CD4-positive, alpha-beta T cell (primary cell): ENCODE measurements around the gene CYTH3. TPM values are rescaled to one million over a fixed set of nuclear protein-coding genes. Genes with fewer than 3 reads are reported as not detected.

Experiments used
- ATAC-seq: fragments of 200-7000 bp; cut with Tn5 transposase; one replicate; pipeline ENCODE4 v1.10.0; 2022; ENCODE audit warnings: mild to moderate bottlenecking; ENCODE audit not compliant: poor library complexity
- CTCF ChIA-PET: fragments of 350-600 bp; sonication (Branson Sonifier 250); formaldehyde crosslinking; loops from one replicate; lab custom pipeline; 2021; ENCODE audit warnings: antibody characterized with exemption, inconsistent platforms; lab: Charles Lee
- POLR2A ChIA-PET: fragments of 350-600 bp; sonication (Branson Sonifier 250); formaldehyde crosslinking; loops from one replicate; lab custom pipeline; 2021; ENCODE audit warnings: antibody characterized with exemption, inconsistent platforms; lab: Charles Lee
- DNase-seq, 14 experiments: peaks; one replicate each; pipeline ENCODE4 v3.0.0-alpha.2; 2013 to 2020; ENCODE audit warnings: mixed read lengths in 2 of 14
- H3K27ac ChIP-seq, 2 donors: one replicate each; pipeline versions ENCODE4 v1.5.1 to v1.7.0; 2013; ENCODE audit warnings: low read length in 2 of 2, low read depth in 1 of 2, mild to moderate bottlenecking in 1 of 2
- H3K27me3 ChIP-seq, 2 experiments: 1 replicate in 1 of 2; 2 replicates in 1 of 2; pipeline versions ENCODE4 v1.6.1 to v1.7.0; 2013; ENCODE audit warnings: low read length in 2 of 2, control low read depth in 1 of 2, mild to moderate bottlenecking in 1 of 2, moderate library complexity in 1 of 2; ENCODE audit not compliant: insufficient read depth in 2 of 2, control insufficient read depth in 1 of 2
- H3K36me3 ChIP-seq: one replicate; pipeline ENCODE4 v1.6.1; 2013; ENCODE audit warnings: low read length, control low read depth; ENCODE audit not compliant: insufficient read depth
- H3K4me1 ChIP-seq: one replicate; pipeline ENCODE4 v1.6.1; 2013; ENCODE audit warnings: low read length, control low read depth; ENCODE audit not compliant: insufficient read depth
- H3K4me3 ChIP-seq: one replicate; pipeline ENCODE4 v1.5.1; 2013; ENCODE audit warnings: mild to moderate bottlenecking, low read length, moderate library complexity
- H3K9me3 ChIP-seq, 2 experiments: 1 replicate in 1 of 2; 2 replicates in 1 of 2; pipeline versions ENCODE4 v1.6.1 to v1.7.0; 2013; ENCODE audit warnings: low read length in 2 of 2, mild to moderate bottlenecking in 2 of 2, control low read depth in 1 of 2, moderate library complexity in 1 of 2; ENCODE audit not compliant: control insufficient read depth in 1 of 2, insufficient read depth in 1 of 2
- H3K27ac Mint-ChIP-seq: one replicate; pipeline ENCODE4 v1.8.0; 2020; ENCODE audit warnings: mixed read lengths
- H3K27me3 Mint-ChIP-seq: one replicate; pipeline ENCODE4 v1.8.0; 2021; ENCODE audit warnings: mixed read lengths
- H3K36me3 Mint-ChIP-seq: one replicate; pipeline ENCODE4 v1.8.0; 2021; ENCODE audit warnings: low read depth, mixed read lengths
- H3K4me1 Mint-ChIP-seq: one replicate; pipeline ENCODE4 v1.8.0; 2021; ENCODE audit warnings: low read depth, mixed read lengths
- H3K4me3 Mint-ChIP-seq: one replicate; pipeline ENCODE4 v1.8.0; 2020; ENCODE audit warnings: mild to moderate bottlenecking, mixed read lengths
- H3K9me3 Mint-ChIP-seq: one replicate; pipeline ENCODE4 v1.8.0; 2020; ENCODE audit warnings: mixed read lengths
- CTCF ChIP-seq: fragments of 200-600 bp; IDR thresholded peaks from one replicate; pipeline ENCODE4 v1.8.0; 2022; ENCODE audit warnings: antibody characterized with exemption, mild to moderate bottlenecking
- intact Hi-C, 2 experiments: fragments of 100-400 bp; cut with DNase I in 1 of 2; cut with micrococcal nuclease in 1 of 2; formaldehyde crosslinking; loops; one replicate each; pipeline versions ENCODE4 v1.15.1 to v1.9.0; 2023 to 2025; cut with DNase I, micrococcal nuclease
- total RNA-seq, 174 experiments: library from RNA in 2 of 174; stranded (reverse) in 2 of 174; gene quantifications; one replicate each; pipeline ENCODE4 v1.2.3 and lab custom pipeline; 2021 to 2026

The CYTH3 gene
- total RNA-seq, 2 experiments from 2014 or later, result 7.6 to 9.1 TPM

GRCh38 chr7:6256109-6256483 is 16.3 kb downstream of the CYTH3 start:
- H3K27me3 ChIP-seq, result no peaks in the 10 kb centered on the region
- no peaks in the 10 kb centered on the region for H3K27me3 Mint-ChIP-seq
- H3K27ac Mint-ChIP-seq, result no peak overlapping the region
- no peak overlapping the region for H3K4me3 ChIP-seq
- no peaks in the 10 kb centered on the region for H3K9me3 Mint-ChIP-seq
- ChIA-PET CTCF (no interaction called here), POLR2A (no interaction called here)
- H3K36me3 ChIP-seq, result no peaks in the 10 kb centered on the region
- H3K4me1 Mint-ChIP-seq, result peaks cover 47% of the 10 kb centered on the region
- DNase-seq, result no peak
- intact Hi-C loops, result no loop called here
- no peak overlapping the region for H3K27ac ChIP-seq
- no peak for TF ChIP-seq CTCF
- no peaks in the 10 kb centered on the region for H3K9me3 ChIP-seq
- no peak for ATAC-seq
- no peak overlapping the region for H3K4me3 Mint-ChIP-seq
- H3K4me1 ChIP-seq, result peaks cover 25% of the 10 kb centered on the region
- no peaks in the 10 kb centered on the region for H3K36me3 Mint-ChIP-seq

GRCh38 chr7:6254866-6255265 is 17.6 kb downstream of the CYTH3 start:
- Mint-ChIP-seq H3K27ac (no peak overlapping the region), H3K4me3 (no peak overlapping the region), H3K4me1 (peaks cover 39% of the 10 kb centered on the region), H3K36me3 (no peaks in the 10 kb centered on the region), H3K27me3 (no peaks in the 10 kb centered on the region), H3K9me3 (no peaks in the 10 kb centered on the region)
- intact Hi-C loops, result no loop called here
- peaks cover 21% of the 10 kb centered on the region for H3K4me1 ChIP-seq
- no peaks in the 10 kb centered on the region for H3K36me3 ChIP-seq
- POLR2A ChIA-PET, result no interaction called here
- H3K9me3 ChIP-seq, result no peaks in the 10 kb centered on the region
- no peak overlapping the region for H3K27ac ChIP-seq
- no peaks in the 10 kb centered on the region for H3K27me3 ChIP-seq
- ATAC-seq (no peak), DNase-seq (no peak)
- no peak for TF ChIP-seq CTCF
- CTCF ChIA-PET, result no interaction called here
- no peak overlapping the region for H3K4me3 ChIP-seq

- CTCF ChIA-PET, result no interaction called here
- intact Hi-C loops, result no loop called here
- H3K27ac ChIP-seq, result no peak overlapping the region
Observed at GRCh38 chr7:6252748-6253147, 19.7 kb downstream of the CYTH3 start.

More at GRCh38 chr7:6252748-6253147, 19.7 kb downstream of the CYTH3 start:
- ATAC-seq, result no peak
- Mint-ChIP-seq H3K36me3 (no peaks in the 10 kb centered on the region), H3K27ac (no peak overlapping the region), H3K27me3 (no peaks in the 10 kb centered on the region), H3K9me3 (no peaks in the 10 kb centered on the region), H3K4me3 (no peak overlapping the region), H3K4me1 (peaks cover 23% of the 10 kb centered on the region)
- POLR2A ChIA-PET, result no interaction called here
- H3K36me3 ChIP-seq, result no peaks in the 10 kb centered on the region
- no peak for TF ChIP-seq CTCF
- no peak overlapping the region for H3K4me3 ChIP-seq
- no peaks in the 10 kb centered on the region for H3K9me3 ChIP-seq
- DNase-seq, result no peak
- H3K27me3 ChIP-seq, result no peaks in the 10 kb centered on the region
- peaks cover 14% of the 10 kb centered on the region for H3K4me1 ChIP-seq
